CD4-positive, alpha-beta T cell (primary cell): Measurements from ENCODE around the gene CHCHD1. TPM values are rescaled to one million over a fixed set of nuclear protein-coding genes. Genes with fewer than 3 reads are reported as not detected.

Source experiments
- ATAC-seq: fragments of 200-7000 bp; cut with Tn5 transposase; one replicate; pipeline ENCODE4 v1.10.0; 2022; ENCODE audit warnings: mild to moderate bottlenecking; ENCODE audit not compliant: poor library complexity
- CTCF ChIA-PET: fragments of 350-600 bp; sonication (Branson Sonifier 250); formaldehyde crosslinking; loops from one replicate; lab custom pipeline; 2021; ENCODE audit warnings: antibody characterized with exemption, inconsistent platforms; lab: Charles Lee
- POLR2A ChIA-PET: fragments of 350-600 bp; sonication (Branson Sonifier 250); formaldehyde crosslinking; loops from one replicate; lab custom pipeline; 2021; ENCODE audit warnings: antibody characterized with exemption, inconsistent platforms; lab: Charles Lee
- DNase-seq, 14 experiments: peaks; one replicate each; pipeline ENCODE4 v3.0.0-alpha.2; 2013 to 2020; ENCODE audit warnings: mixed read lengths in 2 of 14
- H3K27ac ChIP-seq, 2 donors: one replicate each; pipeline versions ENCODE4 v1.5.1 to v1.7.0; 2013; ENCODE audit warnings: low read length in 2 of 2, low read depth in 1 of 2, mild to moderate bottlenecking in 1 of 2
- H3K27me3 ChIP-seq, 2 experiments: 1 replicate in 1 of 2; 2 replicates in 1 of 2; pipeline versions ENCODE4 v1.6.1 to v1.7.0; 2013; ENCODE audit warnings: low read length in 2 of 2, control low read depth in 1 of 2, mild to moderate bottlenecking in 1 of 2, moderate library complexity in 1 of 2; ENCODE audit not compliant: insufficient read depth in 2 of 2, control insufficient read depth in 1 of 2
- H3K36me3 ChIP-seq: one replicate; pipeline ENCODE4 v1.6.1; 2013; ENCODE audit warnings: low read length, control low read depth; ENCODE audit not compliant: insufficient read depth
- H3K4me1 ChIP-seq: one replicate; pipeline ENCODE4 v1.6.1; 2013; ENCODE audit warnings: low read length, control low read depth; ENCODE audit not compliant: insufficient read depth
- H3K4me3 ChIP-seq: one replicate; pipeline ENCODE4 v1.5.1; 2013; ENCODE audit warnings: mild to moderate bottlenecking, low read length, moderate library complexity
- H3K9me3 ChIP-seq, 2 experiments: 1 replicate in 1 of 2; 2 replicates in 1 of 2; pipeline versions ENCODE4 v1.6.1 to v1.7.0; 2013; ENCODE audit warnings: low read length in 2 of 2, mild to moderate bottlenecking in 2 of 2, control low read depth in 1 of 2, moderate library complexity in 1 of 2; ENCODE audit not compliant: control insufficient read depth in 1 of 2, insufficient read depth in 1 of 2
- H3K27ac Mint-ChIP-seq: one replicate; pipeline ENCODE4 v1.8.0; 2020; ENCODE audit warnings: mixed read lengths
- H3K27me3 Mint-ChIP-seq: one replicate; pipeline ENCODE4 v1.8.0; 2021; ENCODE audit warnings: mixed read lengths
- H3K36me3 Mint-ChIP-seq: one replicate; pipeline ENCODE4 v1.8.0; 2021; ENCODE audit warnings: low read depth, mixed read lengths
- H3K4me1 Mint-ChIP-seq: one replicate; pipeline ENCODE4 v1.8.0; 2021; ENCODE audit warnings: low read depth, mixed read lengths
- H3K4me3 Mint-ChIP-seq: one replicate; pipeline ENCODE4 v1.8.0; 2020; ENCODE audit warnings: mild to moderate bottlenecking, mixed read lengths
- H3K9me3 Mint-ChIP-seq: one replicate; pipeline ENCODE4 v1.8.0; 2020; ENCODE audit warnings: mixed read lengths
- CTCF ChIP-seq: fragments of 200-600 bp; IDR thresholded peaks from one replicate; pipeline ENCODE4 v1.8.0; 2022; ENCODE audit warnings: antibody characterized with exemption, mild to moderate bottlenecking
- intact Hi-C, 2 experiments: fragments of 100-400 bp; cut with DNase I in 1 of 2; cut with micrococcal nuclease in 1 of 2; formaldehyde crosslinking; loops; one replicate each; pipeline versions ENCODE4 v1.15.1 to v1.9.0; 2023 to 2025; cut with DNase I, micrococcal nuclease
- total RNA-seq, 174 experiments: library from RNA in 2 of 174; stranded (reverse) in 2 of 174; gene quantifications; one replicate each; pipeline ENCODE4 v1.2.3 and lab custom pipeline; 2021 to 2026

Gene CHCHD1
- total RNA-seq, 2 experiments from 2014 or later: 6.3 to 6.8 TPM

DNA sequence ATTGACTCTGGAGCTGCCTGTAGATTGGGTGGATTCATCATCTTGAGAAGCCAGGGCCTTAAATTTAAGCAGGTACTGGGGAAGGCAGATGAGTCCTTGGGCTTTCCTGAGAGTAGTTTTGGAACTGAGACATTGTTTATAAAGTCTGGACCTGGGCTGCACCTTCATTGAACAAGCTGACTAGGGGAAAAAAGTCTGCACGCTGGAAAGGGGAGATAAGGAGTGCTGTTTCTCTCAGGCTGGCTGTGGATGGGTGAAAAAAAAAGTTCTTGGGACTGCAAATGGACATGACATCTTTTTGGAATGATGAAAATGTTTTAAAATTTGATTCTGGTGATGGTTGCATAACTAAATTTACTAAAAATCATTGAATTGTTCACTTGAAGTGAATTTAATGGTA lies 25.7 kb upstream of the CHCHD1 start:
- ATAC-seq (no peak), DNase-seq (no peak)
- no peak overlapping the region for H3K4me3 Mint-ChIP-seq
- POLR2A ChIA-PET: no interaction called here
- peaks cover 29% of the 10 kb centered on the region for H3K4me1 ChIP-seq
- no peak overlapping the region for H3K27ac Mint-ChIP-seq
- peaks cover 38% of the 10 kb centered on the region for H3K4me1 Mint-ChIP-seq
- H3K27ac ChIP-seq: no peak overlapping the region
- peaks cover 74% of the 10 kb centered on the region for H3K36me3 ChIP-seq
- CTCF ChIA-PET: no interaction called here
- H3K27me3 ChIP-seq: no peaks in the 10 kb centered on the region
- no peaks in the 10 kb centered on the region for H3K27me3 Mint-ChIP-seq
- intact Hi-C loops: no loop called here
- no peaks in the 10 kb centered on the region for H3K9me3 ChIP-seq
- H3K9me3 Mint-ChIP-seq: no peaks in the 10 kb centered on the region
- H3K36me3 Mint-ChIP-seq: peaks cover 81% of the 10 kb centered on the region
- no peak overlapping the region for H3K4me3 ChIP-seq
- TF ChIP-seq CTCF: no peak

DNA sequence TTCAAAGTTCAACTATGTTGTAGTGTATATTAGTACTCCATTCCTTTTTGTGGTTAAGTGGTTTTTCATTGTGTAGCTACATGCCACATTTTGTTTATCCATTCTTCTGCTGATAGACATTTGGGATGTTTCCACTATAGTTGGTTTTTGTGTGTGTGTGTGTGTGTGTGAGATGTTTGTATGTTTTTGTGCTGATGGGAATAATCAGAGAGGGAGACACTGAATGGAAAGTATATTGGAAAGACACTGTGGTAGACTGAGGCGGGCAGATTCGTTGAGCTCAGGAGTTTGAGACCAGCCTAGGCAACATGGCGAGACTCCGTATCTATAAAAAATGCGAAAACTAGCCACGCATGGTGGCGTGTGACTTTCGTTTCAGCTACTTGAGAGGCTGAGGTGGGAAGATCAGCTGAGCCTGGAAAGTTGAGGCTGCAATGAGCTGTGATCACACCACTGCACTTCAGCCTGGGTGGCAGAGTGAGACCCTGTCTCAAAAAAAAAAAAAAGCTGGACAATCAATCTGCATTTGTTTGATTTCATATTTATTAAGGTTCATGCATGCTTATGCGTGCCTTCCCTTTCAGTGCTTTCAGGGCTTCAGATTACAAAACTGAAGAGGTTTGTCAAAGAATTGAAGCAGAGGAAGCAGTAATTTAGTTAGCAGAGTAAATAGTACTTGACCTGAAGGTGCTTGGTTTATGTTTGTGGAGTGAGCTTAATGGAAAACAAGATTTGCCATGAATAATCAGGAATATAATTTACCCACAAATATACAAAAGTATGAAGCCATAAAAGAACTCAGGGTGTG lies 22.9 kb upstream of the CHCHD1 start:
- Mint-ChIP-seq H3K4me1 (peaks cover 34% of the 10 kb centered on the region), H3K27me3 (no peaks in the 10 kb centered on the region), H3K36me3 (peaks cover 83% of the 10 kb centered on the region), H3K9me3 (no peaks in the 10 kb centered on the region), H3K4me3 (peak overlapping the region; percentile 58), H3K27ac (peak overlapping the region; percentile 89)
- peaks cover 33% of the 10 kb centered on the region for H3K4me1 ChIP-seq
- ATAC-seq (peak; percentile 6), DNase-seq (peak in 3 of 14 experiments; percentile 41 to 68 (median 50))
- ChIA-PET POLR2A (interaction anchor here (0.6 to 1.9 kb wide), 4 partner anchors 8 to 25 kb away, joined by 3 to 11 read pairs (median 6); partner anchors contain the start of gene SEC24C), CTCF (interaction anchor here (2.6 to 2.9 kb wide), 2 partner anchors 10 to 13 kb away, joined by 13 to 18 read pairs; a partner anchor contains a TSS)
- no peaks in the 10 kb centered on the region for H3K27me3 ChIP-seq
- intact Hi-C loops: no loop called here
- H3K36me3 ChIP-seq: peaks cover 74% of the 10 kb centered on the region
- no peaks in the 10 kb centered on the region for H3K9me3 ChIP-seq
- no peak for TF ChIP-seq CTCF
- H3K27ac ChIP-seq: peak overlapping the region; percentile 23 to 56
- H3K4me3 ChIP-seq: no peak overlapping the region

GRCh38 chr10:73759512-73760115 lies 22.2 kb upstream of the CHCHD1 start:
- Mint-ChIP-seq H3K36me3 (peaks cover 83% of the 10 kb centered on the region), H3K27ac (peak overlapping the region; percentile 89), H3K27me3 (no peaks in the 10 kb centered on the region), H3K4me3 (peak overlapping the region; percentile 58), H3K9me3 (no peaks in the 10 kb centered on the region), H3K4me1 (peaks cover 34% of the 10 kb centered on the region)
- Histone ChIP-seq H3K4me1 (peaks cover 33% of the 10 kb centered on the region), H3K27ac (peak overlapping the region; percentile 56 to 65), H3K27me3 (no peaks in the 10 kb centered on the region), H3K4me3 (no peak overlapping the region), H3K9me3 (no peaks in the 10 kb centered on the region), H3K36me3 (peaks cover 73% of the 10 kb centered on the region)
- TF ChIP-seq CTCF: no peak
- ATAC-seq (peak; percentile 87), DNase-seq (peak in 13 of 14 experiments; percentile 23 to 89 (median 43))
- intact Hi-C loops: no loop called here
- CTCF ChIA-PET: interaction anchor here (2.6 to 2.9 kb wide), 2 partner anchors 9 to 13 kb away, joined by 13 to 18 read pairs; a partner anchor contains a TSS
- POLR2A ChIA-PET: interaction anchor here (1.0 to 1.9 kb wide), 3 partner anchors 9 to 16 kb away, joined by 3 to 11 read pairs (median 8); partner anchors contain the start of gene SEC24C
